ENCODE results near the gene CDYL2.

CDYL2 gene

GRCh38 chr16:80703131-80704071, 101.0 kb downstream of the CDYL2 start:
- no peaks in the 10 kb centered on the region for H3K4me1 Mint-ChIP-seq (ENCODE audit: low read depth)
- H3K4me3 Mint-ChIP-seq: no peak overlapping the region
- no peak overlapping the region for H3K27ac Mint-ChIP-seq
- intact Hi-C loops (cut with micrococcal nuclease): no loop called here
- H3K36me3 Mint-ChIP-seq (ENCODE audit: low read depth): no peaks in the 10 kb centered on the region
- no peaks in the 10 kb centered on the region for H3K9me3 Mint-ChIP-seq
- H3K27me3 Mint-ChIP-seq: no peaks in the 10 kb centered on the region

GRCh38 chr16:80702696-80703095, 101.7 kb downstream of the CDYL2 start:
- Mint-ChIP-seq H3K27ac (no peak overlapping the region), H3K4me1 (ENCODE audit: low read depth) (no peaks in the 10 kb centered on the region), H3K4me3 (no peak overlapping the region), H3K27me3 (no peaks in the 10 kb centered on the region), H3K36me3 (ENCODE audit: low read depth) (no peaks in the 10 kb centered on the region), H3K9me3 (no peaks in the 10 kb centered on the region)
- intact Hi-C loops (cut with micrococcal nuclease): no loop called here

GRCh38 chr16:80700558-80700957, 103.8 kb downstream of the CDYL2 start:
- Mint-ChIP-seq H3K27me3 (no peaks in the 10 kb centered on the region), H3K4me1 (ENCODE audit: low read depth) (peaks cover 5% of the 10 kb centered on the region), H3K36me3 (ENCODE audit: low read depth) (no peaks in the 10 kb centered on the region), H3K27ac (no peak overlapping the region), H3K9me3 (no peaks in the 10 kb centered on the region), H3K4me3 (no peak overlapping the region)
- intact Hi-C loops (cut with micrococcal nuclease): no loop called here

- Mint-ChIP-seq H3K27me3 (no peaks in the 10 kb centered on the region), H3K9me3 (no peaks in the 10 kb centered on the region), H3K36me3 (ENCODE audit: low read depth) (no peaks in the 10 kb centered on the region), H3K4me3 (no peak overlapping the region), H3K4me1 (ENCODE audit: low read depth) (peaks cover 10% of the 10 kb centered on the region), H3K27ac (no peak overlapping the region)
- intact Hi-C loops (cut with micrococcal nuclease): no loop called here
These were observed 109.4 kb downstream of the CDYL2 start for GRCh38 chr16:80695020-80695419.

GRCh38 chr16:80693553-80693952, 110.8 kb downstream of the CDYL2 start:
- no peaks in the 10 kb centered on the region for H3K36me3 Mint-ChIP-seq (ENCODE audit: low read depth)
- peaks cover 3% of the 10 kb centered on the region for H3K27me3 Mint-ChIP-seq
- intact Hi-C loops (cut with micrococcal nuclease): no loop called here
- no peak overlapping the region for H3K27ac Mint-ChIP-seq
- H3K4me3 Mint-ChIP-seq: no peak overlapping the region
- no peaks in the 10 kb centered on the region for H3K9me3 Mint-ChIP-seq
- H3K4me1 Mint-ChIP-seq (ENCODE audit: low read depth): peaks cover 10% of the 10 kb centered on the region

GRCh38 chr16:80692270-80692669, 112.1 kb downstream of the CDYL2 start:
- Mint-ChIP-seq H3K27ac (no peak overlapping the region), H3K27me3 (peaks cover 3% of the 10 kb centered on the region), H3K36me3 (ENCODE audit: low read depth) (no peaks in the 10 kb centered on the region), H3K9me3 (no peaks in the 10 kb centered on the region), H3K4me1 (ENCODE audit: low read depth) (peaks cover 8% of the 10 kb centered on the region), H3K4me3 (no peak overlapping the region)
- intact Hi-C loops (cut with micrococcal nuclease): no loop called here

GRCh38 chr16:80691111-80691741, 113.2 kb downstream of the CDYL2 start:
- Mint-ChIP-seq H3K4me1 (ENCODE audit: low read depth) (peaks cover 5% of the 10 kb centered on the region), H3K9me3 (no peaks in the 10 kb centered on the region), H3K36me3 (ENCODE audit: low read depth) (no peaks in the 10 kb centered on the region), H3K4me3 (no peak overlapping the region), H3K27me3 (peaks cover 3% of the 10 kb centered on the region), H3K27ac (no peak overlapping the region)
- intact Hi-C loops (cut with micrococcal nuclease): no loop called here

GRCh38 chr16:80689487-80689886, 114.9 kb downstream of the CDYL2 start:
- intact Hi-C loops (cut with micrococcal nuclease): no loop called here
- no peak overlapping the region for H3K4me3 Mint-ChIP-seq
- H3K27ac Mint-ChIP-seq: no peak overlapping the region
- H3K27me3 Mint-ChIP-seq: peaks cover 3% of the 10 kb centered on the region
- H3K4me1 Mint-ChIP-seq (ENCODE audit: low read depth): peaks cover 5% of the 10 kb centered on the region
- no peaks in the 10 kb centered on the region for H3K9me3 Mint-ChIP-seq
- peaks cover 5% of the 10 kb centered on the region for H3K36me3 Mint-ChIP-seq (ENCODE audit: low read depth)

GRCh38 chr16:80687606-80688005, 116.8 kb downstream of the CDYL2 start:
- H3K27ac Mint-ChIP-seq: no peak overlapping the region
- H3K4me1 Mint-ChIP-seq (ENCODE audit: low read depth): peaks cover 5% of the 10 kb centered on the region
- intact Hi-C loops (cut with micrococcal nuclease): no loop called here
- H3K36me3 Mint-ChIP-seq (ENCODE audit: low read depth): peaks cover 9% of the 10 kb centered on the region
- no peak overlapping the region for H3K4me3 Mint-ChIP-seq
- no peaks in the 10 kb centered on the region for H3K9me3 Mint-ChIP-seq
- peaks cover 10% of the 10 kb centered on the region for H3K27me3 Mint-ChIP-seq

- intact Hi-C loops (cut with micrococcal nuclease): no loop called here
- Mint-ChIP-seq H3K27ac (no peak overlapping the region), H3K9me3 (no peaks in the 10 kb centered on the region), H3K4me1 (ENCODE audit: low read depth) (peaks cover 5% of the 10 kb centered on the region), H3K27me3 (peaks cover 35% of the 10 kb centered on the region), H3K36me3 (ENCODE audit: low read depth) (peaks cover 9% of the 10 kb centered on the region), H3K4me3 (no peak overlapping the region)
These were observed 119.5 kb downstream of the CDYL2 start for GRCh38 chr16:80684906-80685305.

- Mint-ChIP-seq H3K36me3 (ENCODE audit: low read depth) (peaks cover 15% of the 10 kb centered on the region), H3K4me1 (ENCODE audit: low read depth) (peaks cover 5% of the 10 kb centered on the region), H3K27me3 (peaks cover 41% of the 10 kb centered on the region), H3K9me3 (no peaks in the 10 kb centered on the region), H3K4me3 (no peak overlapping the region), H3K27ac (no peak overlapping the region)
- intact Hi-C loops (cut with micrococcal nuclease): no loop called here
These were observed 120.1 kb downstream of the CDYL2 start for GRCh38 chr16:80684136-80684765.

GRCh38 chr16:80683646-80684045, 120.8 kb downstream of the CDYL2 start:
- peaks cover 39% of the 10 kb centered on the region for H3K27me3 Mint-ChIP-seq
- H3K27ac Mint-ChIP-seq: no peak overlapping the region
- H3K4me3 Mint-ChIP-seq: no peak overlapping the region
- H3K4me1 Mint-ChIP-seq (ENCODE audit: low read depth): peaks cover 5% of the 10 kb centered on the region
- H3K36me3 Mint-ChIP-seq (ENCODE audit: low read depth): peaks cover 15% of the 10 kb centered on the region
- H3K9me3 Mint-ChIP-seq: no peaks in the 10 kb centered on the region
- intact Hi-C loops (cut with micrococcal nuclease): no loop called here

- Mint-ChIP-seq H3K27me3 (peaks cover 44% of the 10 kb centered on the region), H3K9me3 (no peaks in the 10 kb centered on the region), H3K4me1 (ENCODE audit: low read depth) (peaks cover 5% of the 10 kb centered on the region), H3K27ac (no peak overlapping the region), H3K36me3 (ENCODE audit: low read depth) (peaks cover 15% of the 10 kb centered on the region), H3K4me3 (no peak overlapping the region)
- intact Hi-C loops (cut with micrococcal nuclease): no loop called here
These were observed 121.9 kb downstream of the CDYL2 start for GRCh38 chr16:80682421-80683070.

- Mint-ChIP-seq H3K9me3 (no peaks in the 10 kb centered on the region), H3K4me1 (ENCODE audit: low read depth) (peaks cover 12% of the 10 kb centered on the region), H3K27me3 (peaks cover 48% of the 10 kb centered on the region), H3K36me3 (ENCODE audit: low read depth) (peaks cover 15% of the 10 kb centered on the region), H3K27ac (no peak overlapping the region), H3K4me3 (no peak overlapping the region)
- intact Hi-C loops (cut with micrococcal nuclease): no loop called here
These were observed 123.0 kb downstream of the CDYL2 start for GRCh38 chr16:80681436-80681835.
